ENCODE results near the gene IL13. TPM values are rescaled to one million over a fixed set of nuclear protein-coding genes. Genes with fewer than 3 reads are reported as not detected.

The IL13 gene
- total RNA-seq, 4 donors from 2014 or later, result 0.44 to 0.98 TPM; not detected in 2

- DNase-seq (ENCODE audit: low spot score in 2 of 2), result no peak
Measured at GRCh38 chr5:132655821-132656773, 1.9 kb upstream of the IL13 start.

GRCh38 chr5:132656774-132657355 is 1.1 kb upstream of the IL13 start:
- no peak for DNase-seq (ENCODE audit: low spot score in 2 of 2)
- WGBS, 2 donors, result 65 to 72% methylated on average over 12 of the region's 12 CpGs
- Histone ChIP-seq H3K4me3 (peak overlapping the region in 3 of 4 donors; percentile 41 to 51 (median 50)), H3K27ac (no peak overlapping the region), H3K4me1 (peaks cover 0 to 18% (median 10%) of the 10 kb centered on the region in 4 donors), H3K27me3 (peaks cover 0 to 37% of the 10 kb centered on the region in 2 donors), H3K9me3 (no peaks in the 10 kb centered on the region), H3K36me3 (no peaks in the 10 kb centered on the region)
- no peak for TF ChIP-seq POLR2A (IDR thresholded peaks at IDR 0.05)

More at GRCh38 chr5:132655821-132656773, 1.9 kb upstream of the IL13 start:
- no peak overlapping the region for H3K27ac ChIP-seq
- peaks cover 0 to 18% (median 10%) of the 10 kb centered on the region in 4 donors for H3K4me1 ChIP-seq
- TF ChIP-seq CTCF (IDR thresholded peaks at IDR 0.05), result peak in 1 of 5 experiments; percentile 21
- TF ChIP-seq POLR2A (IDR thresholded peaks at IDR 0.05), result no peak
- TF ChIP-seq EP300 (IDR thresholded peaks at IDR 0.05), result no peak
- H3K9me3 ChIP-seq, result no peaks in the 10 kb centered on the region
- WGBS, 2 donors, result 4 to 10% methylated on average over 20 to 60 of the region's 92 CpGs
- H3K36me3 ChIP-seq, result no peaks in the 10 kb centered on the region
- peak overlapping the region; percentile 25 to 51 (median 46) for H3K4me3 ChIP-seq
- H3K27me3 ChIP-seq, result peaks cover 0 to 37% of the 10 kb centered on the region in 2 donors

- WGBS, 2 donors, result 90 to 92% methylated on average over 8 to 9 of the region's 9 CpGs
- Histone ChIP-seq H3K27ac (no peak overlapping the region), H3K4me3 (no peak overlapping the region), H3K27me3 (peaks cover 0 to 32% of the 10 kb centered on the region in 2 donors), H3K4me1 (peaks cover 0 to 28% (median 14%) of the 10 kb centered on the region in 4 donors), H3K36me3 (no peaks in the 10 kb centered on the region), H3K9me3 (no peaks in the 10 kb centered on the region)
- TF ChIP-seq CTCF (IDR thresholded peaks at IDR 0.05), result no peak
- TF ChIP-seq POLR2A (IDR thresholded peaks at IDR 0.05), result no peak
- no peak for TF ChIP-seq EP300 (IDR thresholded peaks at IDR 0.05)
- no peak for DNase-seq (ENCODE audit: low spot score in 2 of 2)
Measured at GRCh38 chr5:132658381-132659302, 669 bp downstream of the IL13 start.

GRCh38 chr5:132659598-132660493 is 1.9 kb downstream of the IL13 start:
- peaks cover 0 to 21% of the 10 kb centered on the region in 2 donors for H3K27me3 ChIP-seq
- no peaks in the 10 kb centered on the region for H3K9me3 ChIP-seq
- DNase-seq (ENCODE audit: low spot score in 2 of 2), result no peak
- H3K4me1 ChIP-seq, result peaks cover 0 to 40% (median 19%) of the 10 kb centered on the region in 4 donors
- H3K36me3 ChIP-seq, result no peaks in the 10 kb centered on the region
- WGBS, 2 donors, result 89 to 93% methylated on average over 19 to 21 of the region's 23 CpGs
- H3K4me3 ChIP-seq, result no peak overlapping the region
- no peak overlapping the region for H3K27ac ChIP-seq
- TF ChIP-seq CTCF (IDR thresholded peaks at IDR 0.05) (no peak), POLR2A (IDR thresholded peaks at IDR 0.05) (no peak), EP300 (IDR thresholded peaks at IDR 0.05) (no peak)

Measured in tibial nerve (tissue), 4 donors.